ENCODE measurements around the gene MAPKAPK3. TPM values are rescaled to one million over a fixed set of nuclear protein-coding genes. Genes with fewer than 3 reads are reported as not detected.
A peak's percentile ranks its signal among the peaks of the same experiment; 100 is the strongest.

The MAPKAPK3 gene
- total RNA-seq, 4 donors from 2014 or later = 25.4 to 54.6 (median 41.0) TPM

DNA sequence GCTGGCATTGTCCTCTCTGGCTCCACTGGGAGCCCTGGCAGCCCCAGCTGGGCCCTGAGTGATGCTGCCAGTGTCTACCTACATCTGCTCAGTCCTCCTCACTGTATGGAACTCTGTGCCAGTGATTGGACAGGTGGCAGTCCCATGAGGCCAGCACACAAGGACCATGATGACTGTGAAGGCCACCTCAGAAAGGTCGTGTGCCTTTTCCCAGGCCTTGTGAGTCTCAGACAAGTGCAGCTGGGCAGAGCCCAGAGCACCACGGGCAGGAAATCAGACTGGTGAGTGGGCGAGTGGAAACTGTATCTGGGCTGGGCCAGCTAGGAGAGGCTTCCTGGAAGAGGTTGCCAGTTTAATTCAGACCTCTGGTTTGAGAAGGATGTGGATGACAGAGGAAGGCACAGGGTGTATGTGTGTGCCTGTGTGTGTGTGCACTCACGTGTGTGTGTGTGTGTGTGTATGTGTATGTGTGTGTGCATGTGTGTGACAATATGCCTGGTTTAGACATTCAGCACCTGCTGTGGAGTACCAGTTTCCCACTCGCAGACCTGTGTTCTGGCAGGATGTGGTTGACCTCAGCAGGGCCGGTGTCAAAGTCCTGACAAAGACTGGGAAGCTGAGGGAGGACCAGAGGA lies 7.0 kb downstream of the MAPKAPK3 start:
- DNase-seq (ENCODE audit: low spot score) = no peak
- TF ChIP-seq, protein P1, sequence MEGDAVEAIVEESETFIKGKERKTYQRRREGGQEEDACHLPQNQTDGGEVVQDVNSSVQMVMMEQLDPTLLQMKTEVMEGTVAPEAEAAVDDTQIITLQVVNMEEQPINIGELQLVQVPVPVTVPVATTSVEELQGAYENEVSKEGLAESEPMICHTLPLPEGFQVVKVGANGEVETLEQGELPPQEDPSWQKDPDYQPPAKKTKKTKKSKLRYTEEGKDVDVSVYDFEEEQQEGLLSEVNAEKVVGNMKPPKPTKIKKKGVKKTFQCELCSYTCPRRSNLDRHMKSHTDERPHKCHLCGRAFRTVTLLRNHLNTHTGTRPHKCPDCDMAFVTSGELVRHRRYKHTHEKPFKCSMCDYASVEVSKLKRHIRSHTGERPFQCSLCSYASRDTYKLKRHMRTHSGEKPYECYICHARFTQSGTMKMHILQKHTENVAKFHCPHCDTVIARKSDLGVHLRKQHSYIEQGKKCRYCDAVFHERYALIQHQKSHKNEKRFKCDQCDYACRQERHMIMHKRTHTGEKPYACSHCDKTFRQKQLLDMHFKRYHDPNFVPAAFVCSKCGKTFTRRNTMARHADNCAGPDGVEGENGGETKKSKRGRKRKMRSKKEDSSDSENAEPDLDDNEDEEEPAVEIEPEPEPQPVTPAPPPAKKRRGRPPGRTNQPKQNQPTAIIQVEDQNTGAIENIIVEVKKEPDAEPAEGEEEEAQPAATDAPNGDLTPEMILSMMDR (IDR thresholded peaks at IDR 0.05) = no peak
- ATAC-seq (ENCODE audit: low FRiP score) = peak; percentile 10

DNA sequence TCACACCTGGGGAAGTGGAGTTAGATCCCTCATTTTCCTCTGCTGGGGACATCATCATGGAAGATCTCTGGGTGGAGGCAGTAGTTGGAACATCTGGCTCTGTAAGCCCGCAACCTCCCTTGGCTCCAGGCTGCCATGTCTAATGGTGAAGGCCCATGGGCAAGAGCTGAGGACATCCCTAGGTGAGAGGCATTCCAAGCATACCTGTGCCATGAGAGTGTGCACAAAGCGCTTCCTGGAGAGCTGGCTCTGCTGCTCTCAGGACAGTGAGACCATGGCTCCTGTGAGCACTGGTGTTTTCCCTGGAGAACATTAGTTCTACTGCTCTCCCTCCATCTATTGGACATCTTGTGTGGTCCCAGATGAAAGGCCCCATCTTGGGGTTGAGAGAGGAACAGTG lies 7.7 kb downstream of the MAPKAPK3 start:
- TF ChIP-seq, protein P1 (IDR thresholded peaks at IDR 0.05) = no peak
- ATAC-seq (ENCODE audit: low FRiP score) = no peak
- no peak for DNase-seq (ENCODE audit: low spot score)

DNA sequence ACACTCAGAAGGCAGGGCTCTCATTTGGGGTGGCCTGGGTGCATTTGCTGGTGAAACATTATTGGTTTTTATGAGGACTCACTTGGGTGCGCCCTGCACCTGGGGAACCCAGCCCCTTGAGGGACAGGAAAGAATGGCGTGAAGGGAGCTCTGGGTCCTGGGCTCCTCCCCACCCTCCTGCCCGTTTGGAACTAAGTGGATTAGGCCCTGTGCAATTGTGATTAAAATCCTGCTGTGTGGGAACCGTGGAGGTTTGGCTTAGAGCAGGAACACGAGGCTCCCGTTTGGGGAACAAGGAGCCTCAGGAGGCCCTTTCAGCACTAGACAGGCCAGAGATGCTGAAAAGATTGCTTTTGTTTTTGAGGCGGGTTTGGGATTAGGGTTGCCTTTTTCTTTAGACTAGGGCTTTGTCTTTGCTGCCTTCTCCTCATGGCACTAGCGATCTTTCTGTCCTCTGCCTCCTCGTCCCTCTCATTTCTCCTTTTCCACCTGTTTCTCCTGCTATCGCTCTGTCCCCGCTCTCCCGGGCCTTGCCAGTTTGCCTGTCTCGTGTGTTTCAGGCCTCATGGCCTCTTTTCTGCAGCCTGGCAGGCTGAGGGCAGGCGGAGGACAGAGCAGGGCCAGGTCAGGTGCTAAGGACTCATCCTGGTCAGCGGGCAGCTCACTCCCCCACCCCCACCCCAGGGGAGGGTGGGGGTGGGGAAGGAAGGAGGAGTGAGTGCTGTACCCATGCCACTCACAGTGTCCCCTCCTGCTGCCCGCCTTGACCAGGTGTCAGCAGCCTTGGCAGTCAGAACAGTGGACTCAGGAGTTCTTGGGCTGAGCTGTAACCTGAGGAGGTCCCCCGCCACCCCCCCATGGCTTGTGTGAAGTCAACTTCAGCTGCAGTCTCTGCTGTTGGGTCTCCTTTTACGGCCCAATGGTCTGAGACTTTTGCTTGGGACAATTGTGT lies 8.6 kb downstream of the MAPKAPK3 start:
- ATAC-seq (ENCODE audit: low FRiP score) (no peak), DNase-seq (ENCODE audit: low spot score) (no peak)
- TF ChIP-seq, protein P1 (IDR thresholded peaks at IDR 0.05) = no peak

DNA sequence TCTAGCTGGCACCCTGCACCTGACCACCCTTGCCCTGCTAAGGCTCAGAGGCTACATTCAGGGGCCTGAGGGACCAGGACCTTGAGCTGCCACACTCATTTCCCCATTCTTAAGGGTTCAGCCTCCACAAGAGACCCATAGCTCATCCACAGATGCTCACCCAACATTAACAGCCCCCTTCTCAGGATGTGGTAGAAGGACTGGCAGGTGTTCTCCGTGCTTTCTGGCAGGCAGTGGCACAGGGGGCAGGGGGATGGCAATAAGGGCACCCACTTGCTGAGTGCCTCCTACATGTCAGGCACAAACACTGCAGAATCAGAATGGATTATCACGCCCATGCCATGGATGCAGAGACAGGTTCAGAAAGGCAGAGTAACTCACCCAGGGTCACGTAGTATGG lies 9.4 kb downstream of the MAPKAPK3 start:
- DNase-seq (ENCODE audit: low spot score) (no peak), ATAC-seq (ENCODE audit: low FRiP score) (no peak)
- TF ChIP-seq, protein P1 (IDR thresholded peaks at IDR 0.05) = no peak

DNA sequence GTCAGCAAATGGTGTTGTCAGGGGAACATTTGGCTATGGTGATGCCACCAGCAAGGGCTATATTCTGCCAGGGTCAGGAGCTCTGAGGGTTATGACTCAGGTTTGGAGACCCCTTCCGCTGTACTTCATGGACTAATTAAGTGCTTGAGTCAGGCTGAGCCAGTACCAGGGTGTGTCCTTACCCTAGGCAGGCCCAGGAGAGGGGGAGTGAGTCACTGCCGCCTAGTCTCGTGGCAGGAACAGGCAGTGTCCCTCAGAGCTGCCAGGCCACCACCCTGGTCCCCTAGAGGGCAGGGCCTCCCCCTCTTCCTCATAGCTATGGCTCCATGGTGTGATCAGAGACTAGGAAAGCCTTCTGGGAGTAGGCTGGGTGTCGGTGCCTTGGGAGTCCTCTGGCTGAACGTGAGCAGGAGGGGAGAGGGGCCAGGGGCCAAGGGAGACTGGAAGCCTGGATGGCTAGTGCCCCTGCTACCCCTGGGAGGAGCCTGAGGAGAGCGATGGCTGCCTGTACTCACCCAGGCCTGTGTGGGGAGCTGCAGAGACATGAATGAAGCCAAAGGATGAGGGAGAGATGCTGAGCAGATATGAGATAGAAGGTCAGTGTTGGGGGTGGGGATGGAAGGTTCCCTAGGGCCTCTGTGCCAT lies 10.6 kb downstream of the MAPKAPK3 start:
- DNase-seq (ENCODE audit: low spot score) (no peak), ATAC-seq (ENCODE audit: low FRiP score) (peak; percentile 31)
- TF ChIP-seq, protein P1 (IDR thresholded peaks at IDR 0.05) = no peak

DNA sequence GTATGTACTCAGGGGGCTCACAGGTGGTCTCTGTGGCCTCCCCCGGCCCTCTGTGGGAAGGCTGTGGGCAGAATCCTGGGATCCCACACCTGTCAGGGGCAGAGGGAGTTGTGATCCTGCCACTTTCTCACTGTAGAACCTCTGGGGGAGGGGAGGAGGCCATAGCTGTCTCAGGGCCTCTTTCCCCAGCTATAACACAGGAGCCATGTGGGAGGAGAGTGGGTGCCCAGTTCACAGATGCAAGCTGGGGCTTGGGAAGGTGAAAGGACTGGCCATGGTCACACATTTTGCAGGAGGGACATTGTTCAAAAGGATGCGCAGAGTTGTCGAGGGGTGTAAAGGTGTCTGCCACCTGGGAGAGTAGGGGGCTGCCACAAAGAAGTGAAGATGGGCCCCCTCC lies 11.7 kb downstream of the MAPKAPK3 start:
- TF ChIP-seq, protein P1 (IDR thresholded peaks at IDR 0.05) = no peak
- ATAC-seq (ENCODE audit: low FRiP score) (no peak), DNase-seq (ENCODE audit: low spot score) (no peak)
